Neutrophil (primary cell): Measurements from ENCODE around the gene TMEM132C.

Experiments
- H3K27ac ChIP-seq: fragments of 200-600 bp; sonication (generic); 2 replicates; pipeline ENCODE4 v1.5.1; 2016; ENCODE audit warnings: mild to moderate bottlenecking, moderate library complexity
- H3K27me3 ChIP-seq: fragments of 200-600 bp; sonication (generic); 2 replicates; pipeline ENCODE4 v1.6.0; 2016; ENCODE audit warnings: mild to moderate bottlenecking
- H3K36me3 ChIP-seq: fragments of 200-600 bp; sonication (generic); 2 replicates; pipeline ENCODE4 v1.5.1; 2017
- H3K4me1 ChIP-seq, 2 experiments: fragments of 200-600 bp in 1 of 2; sonication (generic) in 1 of 2; 1 replicate in 1 of 2; 2 replicates in 1 of 2; pipeline versions ENCODE4 v1.5.1 to v1.6.1; 2013 to 2016; ENCODE audit warnings: low read depth in 1 of 2, low read length in 1 of 2, mild to moderate bottlenecking in 1 of 2, moderate library complexity in 1 of 2; ENCODE audit not compliant: control insufficient read depth in 1 of 2, insufficient read depth in 1 of 2
- H3K4me3 ChIP-seq, 2 experiments: fragments of 200-600 bp in 1 of 2; sonication (generic) in 1 of 2; 1 replicate in 1 of 2; 2 replicates in 1 of 2; pipeline ENCODE4 v1.5.1; 2013 to 2016; ENCODE audit warnings: low read depth in 1 of 2, low read length in 1 of 2, mild to moderate bottlenecking in 1 of 2, moderate library complexity in 1 of 2
- H3K9me3 ChIP-seq: fragments of 200-600 bp; sonication (generic); 2 replicates; pipeline ENCODE4 v1.5.1; 2016
- CTCF ChIP-seq: fragments of 200-600 bp; sonication (generic); IDR thresholded peaks from 2 replicates; pipeline ENCODE4 v1.5.1; 2016; ENCODE audit warnings: antibody characterized with exemption

The TMEM132C gene

GRCh38 chr12:128267651-128268378 is 845 bp downstream of the TMEM132C start:
- H3K27me3 ChIP-seq = peaks cover 69% of the 10 kb centered on the region
- no peak overlapping the region for H3K4me3 ChIP-seq
- TF ChIP-seq CTCF = no peak

GRCh38 chr12:128268379-128268995 is 1.5 kb downstream of the TMEM132C start:
- TF ChIP-seq CTCF = no peak
- no peaks in the 10 kb centered on the region for H3K9me3 ChIP-seq
- no peaks in the 10 kb centered on the region for H3K4me1 ChIP-seq
- no peaks in the 10 kb centered on the region for H3K36me3 ChIP-seq
- H3K27ac ChIP-seq = no peak overlapping the region
- no peak overlapping the region for H3K4me3 ChIP-seq
- H3K27me3 ChIP-seq = peaks cover 69% of the 10 kb centered on the region

More at GRCh38 chr12:128267651-128268378, 845 bp downstream of the TMEM132C start:
- Histone ChIP-seq H3K36me3 (no peaks in the 10 kb centered on the region), H3K4me1 (no peaks in the 10 kb centered on the region), H3K9me3 (no peaks in the 10 kb centered on the region), H3K27ac (no peak overlapping the region)

- no peaks in the 10 kb centered on the region for H3K36me3 ChIP-seq
- no peak overlapping the region for H3K4me3 ChIP-seq
- H3K27ac ChIP-seq = no peak overlapping the region
- H3K27me3 ChIP-seq = peaks cover 69% of the 10 kb centered on the region
- H3K4me1 ChIP-seq = no peaks in the 10 kb centered on the region
- H3K9me3 ChIP-seq = no peaks in the 10 kb centered on the region
- TF ChIP-seq CTCF = no peak
Measured at GRCh38 chr12:128269181-128269591, 2.2 kb downstream of the TMEM132C start.

GRCh38 chr12:128276471-128276870 is 9.5 kb downstream of the TMEM132C start:
- Histone ChIP-seq H3K36me3 (no peaks in the 10 kb centered on the region), H3K27me3 (no peaks in the 10 kb centered on the region), H3K9me3 (no peaks in the 10 kb centered on the region), H3K27ac (no peak overlapping the region), H3K4me1 (no peaks in the 10 kb centered on the region), H3K4me3 (no peak overlapping the region)
- TF ChIP-seq CTCF = no peak

- H3K27me3 ChIP-seq = no peaks in the 10 kb centered on the region
- no peaks in the 10 kb centered on the region for H3K9me3 ChIP-seq
- H3K36me3 ChIP-seq = no peaks in the 10 kb centered on the region
- H3K27ac ChIP-seq = no peak overlapping the region
- no peaks in the 10 kb centered on the region for H3K4me1 ChIP-seq
- no peak for TF ChIP-seq CTCF
- no peak overlapping the region for H3K4me3 ChIP-seq
Measured at GRCh38 chr12:128286970-128287369, 20.0 kb downstream of the TMEM132C start.
